GM19099 (cell line): Measurements from ENCODE around the gene CAPG.

Experiments used
- POLR2A ChIP-seq: IDR thresholded peaks from 3 replicates; pipeline ENCODE4 v1.6.1; 2011; ENCODE audit warnings: low read depth; ENCODE audit not compliant: insufficient read length; ENCODE audit errors: extremely low read depth

The CAPG gene, protein sequence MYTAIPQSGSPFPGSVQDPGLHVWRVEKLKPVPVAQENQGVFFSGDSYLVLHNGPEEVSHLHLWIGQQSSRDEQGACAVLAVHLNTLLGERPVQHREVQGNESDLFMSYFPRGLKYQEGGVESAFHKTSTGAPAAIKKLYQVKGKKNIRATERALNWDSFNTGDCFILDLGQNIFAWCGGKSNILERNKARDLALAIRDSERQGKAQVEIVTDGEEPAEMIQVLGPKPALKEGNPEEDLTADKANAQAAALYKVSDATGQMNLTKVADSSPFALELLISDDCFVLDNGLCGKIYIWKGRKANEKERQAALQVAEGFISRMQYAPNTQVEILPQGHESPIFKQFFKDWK

GRCh38 chr2:85409845-85410583 is at the start of gene CAPG:
TSS of gene CAPG (minus strand) at chr2:85410366. CDS start at chr2:85402145, 8,221 bp downstream.
- peak; percentile 53 for TF ChIP-seq POLR2A

- no peak for TF ChIP-seq POLR2A
Observed at GRCh38 chr2:85459771-85460170, 49.6 kb upstream of the CAPG start.

- no peak for TF ChIP-seq POLR2A
Observed at GRCh38 chr2:85458601-85459563, 48.7 kb upstream of the CAPG start.

DNA sequence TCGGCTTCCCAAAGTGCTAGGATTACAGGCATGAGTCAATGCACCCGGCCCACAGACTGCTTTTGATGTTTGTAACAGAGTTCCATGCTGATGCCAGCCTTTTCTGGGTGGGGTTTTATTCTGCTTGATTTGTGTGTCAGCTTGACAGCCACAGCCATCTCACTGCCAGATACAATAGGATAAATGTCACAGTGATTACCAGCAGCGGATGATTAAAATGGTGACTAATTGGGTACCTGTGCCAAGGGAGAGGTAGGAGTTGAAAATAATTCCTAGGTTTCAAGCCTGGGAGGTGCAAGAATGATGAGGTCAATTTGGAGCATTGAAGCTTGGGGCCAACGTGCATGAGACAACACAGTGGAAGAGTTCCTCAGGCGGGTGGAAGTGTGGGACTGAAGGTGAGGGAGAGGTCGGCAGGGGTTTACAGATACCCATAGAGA is 47.7 kb upstream of the CAPG start:
- no peak for TF ChIP-seq POLR2A

DNA sequence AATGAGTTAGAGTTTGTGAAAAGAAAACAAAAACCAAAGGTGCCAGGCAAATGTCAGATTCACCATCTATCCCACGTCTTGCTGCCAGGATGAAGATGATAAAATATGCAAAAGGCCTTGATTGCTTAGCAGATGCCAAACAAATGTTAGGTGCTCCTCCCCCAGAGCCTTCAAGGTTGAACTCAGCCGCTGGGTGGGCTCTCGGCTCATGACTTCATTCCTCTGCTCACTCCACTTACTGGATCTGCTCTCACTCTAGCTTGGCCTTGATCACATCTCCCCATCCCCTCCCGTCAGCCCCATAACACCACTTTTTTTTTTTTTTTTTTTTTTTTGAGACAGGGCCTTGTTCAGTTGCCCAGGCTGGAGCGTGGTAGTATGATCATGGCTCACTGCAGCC is 46.9 kb upstream of the CAPG start:
- TF ChIP-seq POLR2A, result no peak

GRCh38 chr2:85455552-85456090 is 45.5 kb upstream of the CAPG start:
- no peak for TF ChIP-seq POLR2A

GRCh38 chr2:85453571-85453970 is 43.4 kb upstream of the CAPG start:
- TF ChIP-seq POLR2A, result no peak

DNA sequence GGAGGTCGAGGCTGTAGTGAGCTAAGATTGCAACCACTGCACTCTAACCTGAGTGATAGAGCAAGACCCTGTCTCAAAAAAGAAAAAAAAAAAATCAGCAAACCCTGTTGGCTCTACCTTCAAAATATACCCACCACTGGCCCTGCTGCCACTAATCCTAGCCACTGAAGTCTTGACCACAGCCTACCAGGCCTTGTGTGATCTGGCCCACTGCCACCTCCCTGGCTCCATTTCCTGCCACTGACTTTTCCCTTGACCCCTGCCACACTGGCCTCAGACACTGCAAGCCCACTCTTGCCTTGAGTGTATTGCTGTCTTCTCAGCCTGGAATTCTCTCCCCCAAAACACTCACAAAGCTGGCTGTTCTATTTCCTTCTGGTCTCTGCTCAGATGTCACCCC is 42.1 kb upstream of the CAPG start:
- TF ChIP-seq POLR2A, result no peak

- no peak for TF ChIP-seq POLR2A
Observed at GRCh38 chr2:85449214-85449588, 39.0 kb upstream of the CAPG start.

DNA sequence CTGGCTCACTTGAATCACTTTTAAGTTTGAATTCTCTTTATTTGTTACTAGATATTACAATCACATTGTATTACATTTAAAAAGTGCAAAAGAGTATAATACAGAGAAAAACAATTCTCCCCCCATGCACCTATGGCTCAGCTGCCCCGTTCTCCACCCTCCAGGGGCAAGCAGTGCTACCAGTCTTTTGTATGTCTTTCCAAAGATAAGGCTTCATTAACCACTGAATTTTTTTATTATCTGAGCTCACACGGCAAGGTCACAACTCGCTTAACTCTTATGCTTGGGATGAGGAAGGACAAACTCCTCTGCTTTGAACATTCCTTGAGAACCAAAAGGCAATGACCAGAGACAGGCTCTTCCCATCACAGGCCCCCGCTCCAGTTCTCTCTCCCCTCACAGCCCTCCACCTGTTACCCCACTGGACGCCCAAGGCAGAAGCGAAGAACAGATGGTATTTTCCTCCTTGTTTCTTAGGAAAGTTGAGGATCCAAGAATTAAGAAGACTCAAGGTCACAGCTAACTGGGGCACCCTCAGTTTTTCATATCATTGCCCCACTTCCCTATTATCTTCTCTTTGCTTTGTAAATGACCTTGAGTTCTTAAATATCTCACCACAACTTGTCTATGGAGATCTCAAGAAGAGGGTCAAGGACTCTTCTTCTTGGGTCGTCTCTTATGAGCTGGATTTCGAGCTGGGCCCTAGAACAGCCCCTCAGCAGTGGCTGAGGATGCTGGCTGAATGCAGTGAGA is 38.5 kb upstream of the CAPG start:
- no peak for TF ChIP-seq POLR2A

DNA sequence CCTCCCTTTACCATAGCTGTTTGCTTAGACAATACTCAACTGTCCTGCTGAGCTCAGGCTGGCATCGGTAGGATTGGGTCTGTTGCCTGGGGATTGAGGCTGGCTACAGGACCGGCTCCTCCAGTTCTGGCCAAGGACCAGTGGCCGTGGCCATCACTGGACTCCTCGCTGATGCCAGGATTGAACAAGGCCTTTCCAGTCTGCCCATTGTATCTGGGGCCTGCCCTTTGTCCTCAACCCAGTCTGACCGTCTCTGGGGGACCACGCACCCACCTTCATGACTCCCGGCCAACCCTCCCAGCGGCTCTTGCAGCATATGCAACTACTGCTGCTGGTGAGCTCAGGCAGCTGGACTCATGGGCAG is 37.0 kb upstream of the CAPG start:
- no peak for TF ChIP-seq POLR2A

DNA sequence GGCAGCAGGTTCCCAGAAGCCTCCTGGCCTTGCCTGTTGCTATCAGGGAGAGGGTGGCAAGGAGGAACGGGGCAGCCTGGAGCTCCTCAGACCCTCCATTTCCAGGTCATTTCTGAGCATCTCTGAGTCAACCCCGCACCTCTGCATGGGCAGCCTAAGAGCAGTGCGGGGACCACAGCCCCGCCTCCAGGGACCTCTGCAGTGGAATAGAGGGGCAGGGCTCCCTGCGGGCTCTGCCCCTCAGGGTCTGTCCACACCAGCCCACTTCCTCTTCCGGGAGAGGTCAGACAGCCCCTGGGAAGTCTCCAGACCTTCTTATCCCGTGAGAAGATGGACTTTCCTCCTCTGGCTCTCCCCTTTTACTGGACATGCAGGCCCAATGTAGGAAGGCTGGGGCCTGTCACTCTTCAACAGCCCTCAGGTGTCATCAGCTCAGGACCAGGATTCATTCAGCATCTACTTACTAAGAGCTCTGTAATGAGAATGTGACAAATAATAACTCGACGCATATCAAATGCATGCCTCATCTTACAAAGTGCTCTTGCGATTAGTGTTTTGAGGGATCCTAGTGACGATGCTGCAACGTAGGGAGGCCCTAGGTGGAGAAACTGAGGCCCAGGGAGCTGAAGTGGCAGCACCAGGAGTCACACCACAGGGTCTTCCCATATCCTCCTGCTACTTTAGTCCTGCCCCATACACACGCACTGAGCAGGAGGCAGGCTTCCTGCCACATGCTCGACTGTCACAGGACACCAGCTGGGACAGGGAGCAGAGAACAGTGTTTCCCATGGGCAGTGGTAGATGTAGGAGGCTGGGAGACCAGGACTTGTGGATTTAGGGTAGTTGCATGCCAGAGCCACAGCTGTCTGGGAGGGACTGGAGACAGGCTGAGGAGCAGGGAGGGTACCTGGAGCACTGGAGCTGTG is 36.4 kb upstream of the CAPG start:
- no peak for TF ChIP-seq POLR2A

GRCh38 chr2:85445316-85446295 is 35.4 kb upstream of the CAPG start:
- no peak for TF ChIP-seq POLR2A
